ENCODE data around the gene VASP. TPM values are rescaled to one million over a fixed set of nuclear protein-coding genes. Genes with fewer than 3 reads are reported as not detected.
A peak's percentile ranks its signal among the peaks of the same experiment; 100 is the strongest.

Gene VASP
- total and polyA plus RNA-seq, 2 of the 4 experiments (the other 2 are of a cell fraction), result 61.1 to 88.8 TPM

- Histone ChIP-seq H3K36me3 (ENCODE audit: control insufficient read depth, insufficient read depth, low read length) (no peaks in the 10 kb centered on the region), H4K5ac (ENCODE audit: low read depth, low read length) (no peak overlapping the region), H3K9me1 (ENCODE audit: insufficient read depth, low read length) (peaks cover 3% of the 10 kb centered on the region; the same call in 1 of the 2 replicates), H2AK5ac (ENCODE audit: low read depth, low read length) (peak overlapping the region; percentile 73; the same call in 1 of the 2 replicates), H3K23ac (ENCODE audit: low read depth, low read length) (peak overlapping the region; percentile 41), H3K4me1 (ENCODE audit: control insufficient read depth, insufficient read depth, low read length) (peaks cover 8% of the 10 kb centered on the region), H4K91ac (ENCODE audit: insufficient read depth, low read depth, low read length) (no peak overlapping the region), H2AK9ac (replicated peaks; ENCODE audit: low read depth, low read length, poor library complexity) (peak overlapping the region; percentile 73), H3K4me2 (ENCODE audit: low read depth, low read length) (peak overlapping the region; percentile 88), H2BK20ac (ENCODE audit: low read depth, low read length) (no peak overlapping the region), H3K14ac (replicated peaks; ENCODE audit: low read depth, low read length) (no peak overlapping the region; the same call in 1 of the 2 replicates), H3K27ac (ENCODE audit: insufficient read depth, low read length) (no peak overlapping the region), H3K56ac (ENCODE audit: extremely low read depth, insufficient read depth, low read length) (no peak overlapping the region), H2BK120ac (ENCODE audit: low read depth, low read length) (no peak overlapping the region), H3K18ac (ENCODE audit: low read depth, low read length) (no peak overlapping the region), H3K27me3 (ENCODE audit: control insufficient read depth, insufficient read depth, low read length) (no peaks in the 10 kb centered on the region), H3K9ac (ENCODE audit: low read depth, low read length) (peak overlapping the region; percentile 49), H3K4me3 (ENCODE audit: insufficient read depth, low read depth, low read length) (peak overlapping the region; percentile 62), H3K4ac (ENCODE audit: low read depth, low read length) (0 out of 2 replicates have a peak overlapping the region, but pooled peaks have one; percentile 23), H2BK15ac (ENCODE audit: low read depth, low read length) (no peak overlapping the region), H2AFZ (replicated peaks; ENCODE audit: low read length, poor library complexity) (peak overlapping the region; percentile 98), H4K8ac (ENCODE audit: low read depth in 2 of 2, low read length in 2 of 2) (peak overlapping the region; percentile 37 to 55; a peak in 2 of 4 replicates), H3K79me1 (ENCODE audit: low read depth in 1 of 2, low read length in 2 of 2) (peaks cover 0 to 16% of the 10 kb centered on the region in 2 experiments; a peak in 2 of 4 replicates), H2BK5ac (ENCODE audit: low read depth, low read length, poor library complexity, severe bottlenecking) (no peak overlapping the region), H4K20me1 (ENCODE audit: insufficient read depth, low read length) (peaks cover 15% of the 10 kb centered on the region; the same call in 1 of the 2 replicates), H3K9me3 (ENCODE audit: control insufficient read depth, insufficient read depth, low read length) (no peaks in the 10 kb centered on the region)
- in situ Hi-C loops (cut with MboI; ENCODE audit: low sequenced_read_pairs), result no loop called here
- no peak for TF ChIP-seq RAD21 (IDR thresholded peaks at IDR 0.05; ENCODE audit: low read length)
- no peak for TF ChIP-seq BHLHE40 (IDR thresholded peaks at IDR 0.05; ENCODE audit: low read depth, low read length)
- no peak for TF ChIP-seq RCOR1 (IDR thresholded peaks at IDR 0.05; ENCODE audit: insufficient replicate concordance, low read length)
- TF ChIP-seq FOS (IDR thresholded peaks at IDR 0.05; ENCODE audit: low read depth, low read length), result no peak
- no peak for TF ChIP-seq ELK1 (IDR thresholded peaks at IDR 0.05; ENCODE audit: borderline replicate concordance, low read depth, low read length)
- no TSS peak for BruUV-seq (replicated peaks)
- no peak for ATAC-seq (ENCODE audit: low read depth)
- dilution Hi-C loops (cut with HindIII; ENCODE audit: low sequenced_read_pairs, unreplicated experiment), result no loop called here
- WGBS, 2 experiments (ENCODE audit: extremely low coverage in 2 of 2, insufficient read length in 1 of 2), result no CpG with 5 or more reads among the region's 11 CpGs
- ChIA-PET CTCF (interaction anchor here (0.7 to 2.6 kb wide), 3 partner anchors 18 to 131 kb away, joined by 3 to 12 read pairs (median 6); no protein-coding TSS in a partner anchor), POLR2A (ENCODE audit: unreplicated experiment) (interaction anchor here (1.5 kb wide), 1 partner anchor 11 kb away, joined by 4 read pairs; no protein-coding TSS in a partner anchor)
- intact Hi-C loops (cut with micrococcal nuclease), result loop anchor here (1.0 kb wide), 1 partner anchor 27 kb away; no protein-coding TSS in a partner anchor
- DNase-seq, result no peak
These were observed 40.2 kb upstream of the VASP start for GRCh38 chr19:45467115-45467455.

Data from IMR-90 (cell line).